NK-92 (cell line): ENCODE data around the gene MOB3B.
"Not testable (repeated sequence)": the region's sequence is repeated elsewhere in the genome, so short reads cannot be mapped to it uniquely, and the experiment has no call there.

Experiments used
- DNase-seq: peaks from one replicate; lab custom pipeline; 2025; ENCODE audit not compliant: unreplicated experiment; lab: John Stamatoyannopoulos, UW

The MOB3B gene

DNA sequence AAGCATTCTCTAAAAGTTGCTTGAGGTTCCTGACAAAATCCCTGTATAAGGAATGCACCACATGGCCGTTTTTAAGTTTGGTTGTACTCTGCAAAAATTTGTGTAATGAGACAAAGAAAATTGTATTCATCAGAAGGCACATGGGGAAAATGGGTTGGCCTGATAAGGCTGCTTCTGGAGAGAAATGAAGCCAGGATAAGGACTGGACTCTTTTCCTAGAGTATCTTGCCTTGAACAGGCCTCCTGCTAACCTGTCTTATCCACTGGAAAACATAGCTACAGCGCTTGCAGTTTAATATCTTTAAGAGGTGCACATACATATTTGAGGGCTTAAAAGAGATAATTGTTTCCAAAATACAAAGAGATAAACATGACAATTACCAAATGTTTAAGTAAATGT lies 46.9 kb downstream of the MOB3B start:
- DNase-seq: no peak

DNA sequence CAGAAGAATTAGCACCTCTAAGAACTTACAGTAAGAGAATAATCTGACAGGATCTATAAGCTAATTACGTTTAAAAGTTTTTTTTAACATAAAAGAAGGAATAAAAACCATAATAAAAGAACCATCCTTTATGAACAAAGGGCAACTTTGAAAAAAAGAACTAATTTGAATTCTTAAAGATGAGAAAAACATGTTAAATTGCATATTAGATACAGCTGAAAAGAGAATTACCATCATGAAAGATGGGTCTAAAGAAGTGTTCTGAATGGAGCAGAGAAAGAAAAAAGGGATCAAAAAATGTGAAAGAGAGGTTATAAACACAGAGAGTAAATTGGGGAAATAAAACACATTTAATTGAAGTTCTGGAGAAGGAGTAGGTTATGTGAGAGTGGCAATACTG lies 51.3 kb downstream of the MOB3B start:
- DNase-seq: no peak

DNA sequence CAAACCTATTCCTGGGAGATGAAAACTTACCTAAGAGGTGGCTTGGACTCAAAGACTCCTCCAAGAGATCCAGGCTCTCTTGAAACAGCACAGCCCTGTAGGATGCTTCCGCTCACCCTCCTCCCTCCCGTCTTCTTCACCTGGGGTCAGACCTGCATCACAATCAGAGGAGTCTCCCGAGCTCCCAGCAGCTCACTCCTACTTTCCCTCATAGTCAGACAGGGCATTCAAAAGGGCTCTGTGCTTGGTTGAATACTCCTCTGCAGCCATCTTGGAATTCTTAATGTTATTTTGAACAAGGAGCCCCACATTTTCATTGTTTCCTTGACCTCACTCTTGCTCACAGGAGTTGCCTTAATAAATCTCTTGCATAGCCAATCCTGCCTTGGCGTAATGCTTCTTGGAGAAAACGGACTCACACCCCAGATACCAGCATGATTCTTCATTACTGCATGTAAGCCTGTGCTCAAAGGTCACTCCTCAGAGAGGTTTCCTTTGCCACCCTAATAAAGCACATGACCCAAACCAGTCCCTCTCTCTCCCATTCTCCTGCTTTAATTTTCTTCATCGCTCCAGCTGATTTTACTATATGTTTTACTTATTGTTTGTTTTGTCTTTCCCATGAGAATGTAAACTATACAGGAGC lies 52.6 kb downstream of the MOB3B start:
- no peak for DNase-seq

DNA sequence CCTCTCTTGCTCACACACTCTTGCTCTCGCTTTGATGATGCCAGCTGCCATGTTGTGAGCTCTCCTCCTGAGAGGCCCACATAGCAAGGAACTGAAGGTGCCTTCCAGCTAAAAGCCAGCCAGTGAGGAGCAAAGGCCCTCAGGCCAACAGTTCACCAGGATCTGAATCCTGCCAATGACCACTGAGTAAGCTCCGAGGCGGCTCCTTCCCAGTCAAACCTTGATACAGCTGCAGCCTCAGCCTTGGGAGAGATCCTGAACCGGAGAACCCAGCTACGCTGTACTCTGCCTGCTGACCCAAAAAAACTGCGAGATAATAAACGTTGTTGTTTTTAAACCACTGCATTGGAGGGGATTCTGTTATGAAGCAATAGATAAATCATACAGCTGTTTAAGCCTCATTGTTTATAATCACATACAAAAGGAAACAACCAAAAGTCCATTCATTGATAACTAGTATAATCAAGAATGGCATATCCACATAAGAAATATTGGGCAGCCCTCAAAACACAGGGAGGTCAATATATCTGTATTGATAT lies 54.5 kb downstream of the MOB3B start:
- DNase-seq: no peak

DNA sequence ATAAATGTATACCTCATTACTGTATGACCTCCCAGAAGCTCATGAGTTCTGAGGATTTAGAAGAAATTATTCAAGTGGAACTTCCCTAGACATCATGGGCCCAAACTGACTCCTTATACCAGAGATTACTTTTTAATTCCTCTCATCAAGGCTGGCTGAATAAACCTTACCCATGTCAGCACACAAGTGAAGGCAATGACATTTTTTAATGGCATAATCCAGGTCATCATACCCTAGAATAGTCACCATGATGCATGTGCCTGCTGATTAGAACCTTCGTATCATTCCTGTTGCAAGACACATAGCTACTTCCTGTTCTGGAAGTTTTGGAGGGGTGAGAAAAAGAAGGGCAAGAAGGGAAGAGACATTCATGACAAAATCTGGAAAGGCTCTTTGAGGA lies 55.3 kb downstream of the MOB3B start:
- DNase-seq: no peak

DNA sequence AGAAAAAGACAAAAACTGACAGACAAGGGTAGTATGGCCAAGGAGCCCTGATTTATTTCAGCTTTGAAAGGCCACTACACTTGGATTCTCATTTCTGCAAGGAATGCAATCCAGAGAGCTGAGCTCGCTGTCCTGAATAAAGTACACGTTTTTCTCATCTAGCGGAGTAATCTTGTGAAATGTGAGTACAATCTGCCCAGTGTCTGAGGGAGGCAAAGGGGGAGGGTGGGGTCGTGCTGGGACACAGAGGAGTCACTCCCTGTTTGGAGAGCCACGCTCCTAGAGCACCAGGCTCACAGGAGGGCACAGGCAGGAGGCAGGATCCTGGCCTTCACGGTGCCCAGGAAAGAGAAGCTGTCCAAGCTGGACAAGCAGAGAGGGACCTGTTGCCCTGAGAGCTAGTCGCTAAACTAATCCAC lies 56.5 kb downstream of the MOB3B start:
- DNase-seq: no peak

DNA sequence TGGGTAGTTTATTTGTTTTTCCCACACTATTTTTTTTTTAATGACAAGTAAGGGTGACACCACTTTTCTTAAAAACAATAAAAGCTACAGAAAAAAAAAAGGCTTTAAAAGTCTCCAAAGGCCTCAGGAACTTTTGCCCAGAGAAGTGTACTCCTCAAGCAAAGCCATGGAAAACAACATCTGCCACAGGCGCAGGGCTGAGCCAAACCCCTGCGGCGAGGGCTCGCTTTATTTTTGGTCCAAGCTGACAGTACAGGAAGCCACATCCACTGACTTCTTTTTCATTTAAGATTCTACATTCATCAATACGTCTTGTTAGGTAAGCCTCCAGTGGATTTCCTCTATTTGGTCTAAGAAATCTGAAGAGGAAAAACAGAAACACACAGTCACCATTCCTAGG lies 57.4 kb downstream of the MOB3B start:
- no peak for DNase-seq

DNA sequence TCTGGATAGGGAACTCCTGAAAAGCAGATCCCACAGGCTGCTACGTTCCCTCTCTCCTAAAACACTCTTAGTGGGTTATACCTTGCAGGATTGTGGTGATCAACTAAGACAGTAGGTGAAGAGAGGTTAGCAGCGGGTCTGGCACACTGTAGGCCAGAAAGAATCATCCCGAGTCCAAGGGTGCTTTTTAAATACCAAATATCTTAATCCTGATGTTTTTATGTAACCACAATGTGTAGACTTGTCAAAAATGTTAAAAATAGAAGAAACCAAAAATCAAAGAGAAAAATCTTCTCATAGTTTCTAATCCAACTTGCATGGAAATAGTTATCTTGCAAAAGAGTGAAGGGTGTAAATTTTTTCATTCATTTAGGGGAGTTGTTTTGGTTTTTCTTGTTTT lies 57.8 kb downstream of the MOB3B start:
- DNase-seq: no peak

DNA sequence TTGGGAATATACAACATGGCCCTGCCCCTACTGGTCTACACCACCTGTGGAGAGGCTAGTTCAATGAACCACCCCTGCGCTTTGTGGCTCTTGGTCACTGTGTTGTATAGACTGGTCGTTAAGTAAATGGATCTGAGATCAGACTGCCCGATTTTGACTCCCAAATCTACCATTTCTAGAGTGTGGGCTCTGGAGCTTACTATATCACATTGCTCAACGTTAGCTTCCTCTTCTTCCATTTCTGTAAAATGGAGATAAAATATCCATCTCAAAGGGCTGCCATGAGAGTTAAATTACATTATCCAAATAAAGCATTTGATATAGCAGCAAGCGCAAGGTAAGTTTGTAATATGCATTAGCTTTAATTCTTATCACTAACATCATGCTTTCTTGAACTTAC lies 58.2 kb downstream of the MOB3B start:
- no peak for DNase-seq

DNA sequence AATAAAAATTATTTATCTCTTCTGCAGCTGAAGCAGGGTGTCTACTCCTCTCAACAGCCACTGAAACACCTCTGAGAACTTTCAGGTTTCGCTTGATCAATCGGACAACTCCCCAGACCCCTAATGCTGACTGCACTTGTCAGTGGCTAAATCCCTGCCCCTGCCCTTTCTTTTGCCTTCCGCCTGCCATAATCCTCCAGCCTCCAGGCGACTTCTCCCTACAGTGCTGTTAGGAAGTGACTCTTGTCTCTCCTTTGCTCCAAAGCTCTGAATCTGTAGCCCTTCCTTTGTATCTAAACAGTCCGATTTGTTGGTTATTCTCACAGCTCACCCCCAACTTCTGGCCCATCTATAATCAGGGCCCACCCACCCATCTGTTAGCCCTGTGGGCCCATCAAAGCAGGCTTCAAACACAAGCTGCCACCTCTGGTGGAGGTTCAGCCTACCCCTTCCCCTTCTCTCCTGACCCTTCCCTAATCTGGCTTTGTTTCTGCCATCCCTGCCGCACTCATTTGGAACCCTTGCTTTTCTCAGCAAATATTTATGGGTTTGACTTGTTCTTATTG lies 59.2 kb downstream of the MOB3B start:
- DNase-seq: no peak

DNA sequence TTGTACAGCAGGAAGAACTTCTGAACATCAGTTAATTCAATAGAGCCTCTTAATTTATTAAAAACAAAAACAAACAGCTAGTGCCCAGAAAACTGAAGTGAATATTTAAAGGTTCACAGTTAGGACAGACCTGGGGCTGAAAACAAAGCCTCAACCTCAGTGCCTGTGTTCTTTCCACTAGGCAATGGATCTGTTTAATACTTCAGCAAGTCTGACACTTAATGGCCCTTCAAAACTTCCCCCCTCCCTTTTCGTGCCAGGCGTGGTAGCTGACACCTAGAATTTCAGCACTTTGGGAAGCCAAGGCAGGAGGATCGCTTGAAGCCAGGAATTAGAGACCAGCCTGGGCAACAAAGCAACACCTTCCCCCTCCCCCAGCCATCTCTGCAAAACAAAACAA lies 60.1 kb downstream of the MOB3B start:
- DNase-seq: no peak

DNA sequence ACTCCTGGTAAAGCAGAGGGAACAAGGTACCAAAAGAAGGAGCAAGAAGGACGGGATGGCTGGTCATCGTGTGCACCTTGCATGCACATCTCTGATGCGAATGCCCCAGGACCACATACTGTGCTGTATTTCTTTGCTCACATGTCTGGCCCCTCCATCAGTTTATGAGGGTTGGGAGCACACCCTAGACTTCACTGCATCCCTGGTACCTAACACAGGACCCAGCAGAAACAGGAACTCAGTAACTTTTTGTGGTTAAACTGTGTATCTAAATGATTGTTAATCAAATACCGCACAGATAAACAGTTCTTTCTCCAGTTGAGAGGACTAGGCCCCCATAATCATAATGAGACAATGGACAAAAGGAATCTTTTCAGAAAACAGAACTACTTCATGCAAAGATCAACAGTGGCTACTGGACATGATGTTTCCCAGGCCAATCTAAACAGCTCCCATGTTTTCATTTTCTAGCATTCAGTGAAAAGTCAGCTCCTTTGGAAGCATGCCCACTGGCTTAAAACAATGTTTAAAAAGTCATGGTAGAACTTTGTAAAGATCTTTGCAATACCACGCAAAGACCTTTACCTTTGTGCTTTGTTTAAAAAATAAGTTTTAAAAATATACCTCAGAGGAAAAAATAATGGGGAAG lies 61.0 kb downstream of the MOB3B start:
- no peak for DNase-seq

DNA sequence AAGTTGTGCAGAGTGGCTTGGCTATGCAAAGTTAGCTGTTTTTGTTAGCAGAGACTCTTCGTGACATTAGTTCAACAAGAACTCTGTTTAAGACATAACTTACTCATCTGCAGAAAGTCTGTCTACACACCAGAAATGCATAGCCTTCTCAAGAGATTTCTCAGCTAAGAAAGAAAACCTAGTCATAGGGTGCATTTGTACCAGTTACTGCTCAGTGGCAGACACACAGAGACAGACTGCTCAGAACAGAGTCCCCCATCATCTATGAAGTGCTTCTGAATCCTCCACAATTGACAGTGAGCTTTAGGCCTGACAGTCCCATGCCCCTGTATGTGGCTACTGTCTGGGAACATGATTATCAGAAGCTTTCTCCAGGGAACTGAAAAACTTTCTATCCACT lies 61.6 kb downstream of the MOB3B start:
- DNase-seq: no peak

DNA sequence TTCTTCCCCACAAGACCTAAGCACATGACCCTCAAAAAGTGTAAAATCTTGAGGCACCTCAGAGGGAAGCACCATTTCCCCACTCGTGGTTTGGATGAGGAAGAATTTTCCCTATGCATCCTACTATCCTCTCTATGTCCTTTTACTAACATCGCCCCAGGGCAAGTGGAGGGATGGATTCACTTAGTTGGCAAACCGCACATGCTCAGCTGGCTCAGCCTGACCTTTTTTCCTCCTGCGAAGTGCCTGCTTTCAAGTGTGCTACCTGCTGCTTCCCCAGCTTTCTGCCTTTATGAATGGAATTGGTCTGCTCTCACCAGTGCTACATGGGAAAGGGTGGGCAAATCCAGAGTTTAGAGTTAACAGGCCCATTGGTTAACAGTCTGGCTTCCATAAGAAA lies 62.1 kb downstream of the MOB3B start:
- no peak for DNase-seq

DNA sequence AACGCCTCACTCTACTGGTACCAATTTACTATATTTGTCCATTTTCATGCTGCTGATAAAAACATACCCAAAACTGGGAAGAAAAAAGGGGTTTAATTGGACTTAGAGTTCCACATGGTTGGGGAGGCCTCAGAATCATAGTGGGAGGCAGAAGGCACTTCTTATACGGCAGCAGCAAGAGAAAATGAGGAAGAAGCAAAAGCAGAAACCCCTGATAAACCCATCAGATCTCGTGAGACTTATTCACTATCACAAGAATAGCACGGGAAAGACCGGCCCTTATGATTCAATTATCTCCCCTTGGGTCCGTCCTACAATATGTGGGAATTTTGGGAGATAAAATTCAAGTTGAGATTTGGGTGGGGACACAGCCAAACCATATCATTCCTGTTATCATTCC lies 63.1 kb downstream of the MOB3B start:
- not testable (repeated sequence) for DNase-seq

DNA sequence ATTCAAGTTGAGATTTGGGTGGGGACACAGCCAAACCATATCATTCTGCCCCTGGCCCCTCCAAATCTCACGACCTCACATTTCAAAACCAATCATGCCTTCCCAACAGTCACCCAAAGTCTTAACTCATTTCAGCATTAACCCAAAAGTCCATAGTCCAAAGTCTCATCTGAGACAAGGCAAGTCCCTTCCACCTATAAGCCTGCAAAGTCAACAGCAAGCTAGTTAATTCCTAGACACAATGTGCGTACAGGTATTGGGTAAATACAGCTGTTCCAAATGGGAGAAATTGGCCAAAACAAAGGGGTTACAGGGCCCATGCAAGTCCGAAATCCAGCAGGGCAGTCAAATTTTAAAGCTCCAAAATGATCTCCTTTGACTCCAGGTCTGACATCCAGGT lies 64.7 kb downstream of the MOB3B start:
- not testable (repeated sequence) for DNase-seq

DNA sequence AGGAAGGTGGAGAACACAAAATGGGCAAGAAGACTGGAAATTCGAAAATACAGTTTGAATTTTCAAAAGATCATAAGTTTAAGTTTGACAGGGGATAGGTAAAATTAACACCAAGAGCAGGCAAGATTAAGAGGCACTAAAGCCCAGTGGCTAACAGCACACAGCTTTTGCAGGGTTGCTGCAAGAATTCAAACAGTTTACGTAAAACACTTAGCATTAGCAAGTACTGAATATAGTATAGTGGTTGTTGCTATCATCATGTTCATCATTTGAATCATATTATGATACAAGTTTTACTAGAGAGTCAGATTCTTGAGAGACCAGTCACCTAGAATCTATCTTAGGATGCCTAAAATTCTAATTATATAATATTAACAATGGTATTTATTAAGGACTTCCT lies 66.8 kb downstream of the MOB3B start:
- DNase-seq: no peak

DNA sequence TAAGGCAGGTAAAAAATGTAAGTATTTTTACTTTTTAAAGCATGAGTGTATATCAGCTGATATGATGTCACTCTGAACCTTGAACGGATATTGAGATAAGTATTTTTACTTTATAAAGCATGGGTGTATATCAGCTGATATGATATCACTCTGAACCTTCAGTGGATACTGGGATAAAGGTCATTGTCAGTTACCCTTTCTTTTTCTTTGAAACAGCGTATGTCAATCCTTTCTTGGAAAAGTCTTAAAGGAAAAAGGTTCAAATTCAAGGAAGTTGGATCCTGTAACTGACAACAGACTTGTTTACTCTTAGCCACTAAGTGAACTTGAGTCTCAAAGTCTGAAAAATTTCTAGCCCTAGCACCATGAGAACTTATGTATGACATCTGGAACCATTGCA lies 67.2 kb downstream of the MOB3B start:
- DNase-seq: no peak

DNA sequence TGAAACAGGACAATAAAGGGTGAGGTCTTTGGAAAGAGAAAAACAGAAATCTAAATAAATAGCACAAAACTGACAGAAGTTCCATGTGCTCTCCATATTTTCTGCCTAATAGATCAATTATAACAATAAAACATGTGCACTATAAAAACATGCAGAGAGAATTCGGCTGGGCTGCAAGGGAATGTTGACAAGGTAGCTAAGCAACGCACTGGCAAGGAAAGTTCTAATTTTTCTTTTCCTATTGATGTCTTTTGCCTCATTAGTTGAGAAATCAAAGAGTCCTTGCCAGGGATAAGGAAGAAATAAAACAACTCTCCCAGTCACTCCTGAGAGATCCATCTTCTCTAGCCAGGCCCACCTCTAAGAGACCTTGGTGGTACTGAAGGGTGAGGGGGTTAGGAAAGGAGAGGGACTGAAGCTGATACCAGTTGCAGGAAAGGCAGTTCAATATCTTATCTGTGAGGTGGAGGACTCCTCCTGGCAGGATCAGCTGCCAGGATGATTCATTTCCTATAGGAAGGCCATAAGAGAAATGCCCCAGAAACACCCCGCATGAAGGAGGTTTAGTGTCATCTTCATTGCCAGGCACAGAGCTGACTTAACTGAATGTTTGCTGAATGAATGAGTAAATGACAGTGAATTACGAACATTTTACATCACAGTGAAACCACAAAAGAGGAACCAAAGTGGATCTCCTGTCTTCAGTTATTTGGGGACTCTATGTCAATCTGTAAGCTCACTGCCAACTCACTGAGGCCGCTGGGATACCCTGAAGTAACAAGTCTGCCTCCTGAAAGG lies 69.2 kb downstream of the MOB3B start:
- no peak for DNase-seq

DNA sequence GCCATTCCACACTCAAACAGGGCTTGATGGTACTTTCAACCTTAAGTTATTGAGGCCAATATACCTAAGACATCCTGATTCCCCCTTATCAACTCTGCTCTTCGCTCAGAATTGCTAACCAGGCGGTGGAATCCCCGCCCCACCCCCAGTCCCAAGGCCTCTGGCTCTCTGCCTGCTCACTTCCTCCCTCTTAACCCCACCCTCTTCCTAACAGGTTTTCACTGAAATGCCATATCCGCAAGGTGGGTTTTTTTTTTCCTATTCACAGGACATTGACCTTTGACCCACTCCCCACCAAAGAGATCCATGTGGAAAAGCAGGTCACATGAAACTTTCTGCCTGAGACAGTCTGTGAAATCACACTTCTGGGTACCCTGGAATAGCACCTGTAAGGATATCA lies 72.2 kb downstream of the MOB3B start:
- DNase-seq: no peak

DNA sequence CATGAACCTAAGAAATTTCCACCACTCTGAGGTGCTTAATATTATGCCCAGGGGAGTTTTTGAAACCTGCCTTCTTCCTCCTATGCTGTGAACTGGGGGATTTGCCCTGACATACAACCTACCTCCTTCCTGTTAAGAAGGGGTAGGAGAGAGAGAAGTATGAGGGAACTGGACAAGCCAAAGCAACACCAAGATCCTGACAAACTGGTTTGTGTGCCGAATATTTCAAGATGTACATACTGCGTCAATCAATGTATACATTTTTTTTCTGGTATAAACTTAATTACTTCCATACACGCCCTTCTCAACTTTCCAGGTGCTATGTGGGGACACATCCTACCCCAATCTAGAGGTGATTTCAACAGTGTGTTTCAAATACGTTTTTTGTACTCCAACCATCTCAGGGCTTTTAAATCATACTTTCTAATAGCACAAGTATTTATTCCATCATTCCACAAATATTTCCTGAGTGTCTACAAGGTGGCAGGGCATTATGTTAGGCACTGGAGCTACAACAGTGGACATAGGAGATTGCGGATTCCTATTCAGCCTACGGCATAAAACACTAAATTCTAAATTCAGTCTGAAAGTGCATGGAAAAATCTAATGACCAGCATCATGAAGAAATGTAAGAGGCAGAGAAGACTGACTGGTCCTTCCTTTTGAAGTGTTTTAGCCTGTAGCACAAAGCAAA lies 75.6 kb downstream of the MOB3B start:
- DNase-seq: no peak
